ENCODE measurements around the gene MCL1.

The MCL1 gene

DNA sequence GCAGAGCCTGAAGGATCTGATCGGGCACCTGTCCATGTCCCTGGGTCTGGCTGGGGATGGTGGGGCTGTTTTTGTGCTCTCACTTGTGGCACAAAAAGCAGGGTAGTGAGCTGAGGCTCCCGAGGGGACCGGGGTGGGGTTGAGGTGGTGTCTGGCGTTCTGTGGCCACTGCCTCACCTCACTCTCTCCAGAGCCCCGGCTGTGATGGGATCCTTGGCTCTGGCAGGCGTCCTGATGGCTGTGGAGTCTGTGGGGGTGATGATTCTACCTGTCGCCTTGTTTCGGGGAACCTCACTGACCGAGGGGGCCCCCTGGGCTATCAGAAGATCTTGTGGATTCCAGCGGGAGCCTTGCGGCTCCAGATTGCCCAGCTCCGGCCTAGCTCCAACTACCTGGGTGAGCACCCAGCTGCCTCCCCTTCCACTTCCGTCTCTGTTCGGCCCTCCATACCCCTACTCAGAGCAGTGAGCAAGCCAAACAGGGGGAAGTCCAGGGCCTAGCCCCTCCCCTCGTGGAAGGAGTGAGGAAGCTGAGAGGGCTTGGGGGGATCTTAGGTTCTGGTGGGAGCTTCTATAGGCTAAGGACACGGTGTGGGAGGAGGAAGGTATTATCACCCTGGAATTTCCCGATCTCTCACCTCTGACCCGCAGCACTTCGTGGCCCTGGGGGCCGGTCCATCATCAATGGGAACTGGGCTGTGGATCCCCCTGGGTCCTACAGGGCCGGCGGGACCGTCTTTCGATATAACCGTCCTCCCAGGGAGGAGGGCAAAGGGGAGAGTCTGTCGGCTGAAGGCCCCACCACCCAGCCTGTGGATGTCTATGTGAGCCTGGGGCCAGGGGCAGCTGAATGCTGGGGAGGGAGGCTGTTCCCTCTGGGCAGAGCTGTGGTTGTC lies 23.2 kb downstream of the MCL1 start:
- H3K27ac ChIP-seq: no peak overlapping the region
- TF ChIP-seq ZFX (IDR thresholded peaks at IDR 0.05; ENCODE audit: borderline replicate concordance): no peak
- TF ChIP-seq, protein P1, sequence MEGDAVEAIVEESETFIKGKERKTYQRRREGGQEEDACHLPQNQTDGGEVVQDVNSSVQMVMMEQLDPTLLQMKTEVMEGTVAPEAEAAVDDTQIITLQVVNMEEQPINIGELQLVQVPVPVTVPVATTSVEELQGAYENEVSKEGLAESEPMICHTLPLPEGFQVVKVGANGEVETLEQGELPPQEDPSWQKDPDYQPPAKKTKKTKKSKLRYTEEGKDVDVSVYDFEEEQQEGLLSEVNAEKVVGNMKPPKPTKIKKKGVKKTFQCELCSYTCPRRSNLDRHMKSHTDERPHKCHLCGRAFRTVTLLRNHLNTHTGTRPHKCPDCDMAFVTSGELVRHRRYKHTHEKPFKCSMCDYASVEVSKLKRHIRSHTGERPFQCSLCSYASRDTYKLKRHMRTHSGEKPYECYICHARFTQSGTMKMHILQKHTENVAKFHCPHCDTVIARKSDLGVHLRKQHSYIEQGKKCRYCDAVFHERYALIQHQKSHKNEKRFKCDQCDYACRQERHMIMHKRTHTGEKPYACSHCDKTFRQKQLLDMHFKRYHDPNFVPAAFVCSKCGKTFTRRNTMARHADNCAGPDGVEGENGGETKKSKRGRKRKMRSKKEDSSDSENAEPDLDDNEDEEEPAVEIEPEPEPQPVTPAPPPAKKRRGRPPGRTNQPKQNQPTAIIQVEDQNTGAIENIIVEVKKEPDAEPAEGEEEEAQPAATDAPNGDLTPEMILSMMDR (IDR thresholded peaks at IDR 0.05): no peak

DNA sequence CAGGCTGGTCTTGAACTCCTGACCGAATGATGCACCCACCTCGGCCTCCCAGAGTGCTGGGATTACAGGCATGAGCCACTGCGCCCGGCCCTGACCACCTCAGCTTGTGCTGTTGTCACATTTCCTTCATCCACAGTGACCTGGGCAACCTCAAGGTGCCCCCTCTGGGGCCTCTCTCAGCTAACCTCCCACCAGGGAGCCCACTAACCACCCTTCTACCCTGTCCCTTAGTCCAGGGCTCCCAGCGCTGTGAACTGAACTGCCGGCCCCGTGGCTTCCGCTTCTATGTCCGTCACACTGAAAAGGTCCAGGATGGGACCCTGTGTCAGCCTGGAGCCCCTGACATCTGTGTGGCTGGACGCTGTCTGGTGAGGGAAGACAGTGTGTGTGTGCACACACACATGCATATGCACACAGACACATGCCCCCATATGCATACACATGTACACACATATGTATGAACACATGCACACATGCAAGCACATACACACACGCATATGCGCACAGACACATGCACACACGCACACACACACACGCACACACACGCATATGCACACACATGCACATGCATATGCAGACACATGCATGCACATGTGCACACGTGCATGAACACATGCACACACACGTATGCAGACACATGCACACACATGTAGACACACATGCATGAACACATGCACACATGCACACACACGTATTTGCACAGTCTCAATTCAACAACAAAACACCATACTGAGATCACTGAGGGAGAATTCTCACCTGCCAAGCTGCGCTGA lies 24.0 kb downstream of the MCL1 start:
- H3K27ac ChIP-seq: no peak overlapping the region
- TF ChIP-seq, protein P1 (IDR thresholded peaks at IDR 0.05): no peak
- no peak for TF ChIP-seq ZFX (IDR thresholded peaks at IDR 0.05; ENCODE audit: borderline replicate concordance)

DNA sequence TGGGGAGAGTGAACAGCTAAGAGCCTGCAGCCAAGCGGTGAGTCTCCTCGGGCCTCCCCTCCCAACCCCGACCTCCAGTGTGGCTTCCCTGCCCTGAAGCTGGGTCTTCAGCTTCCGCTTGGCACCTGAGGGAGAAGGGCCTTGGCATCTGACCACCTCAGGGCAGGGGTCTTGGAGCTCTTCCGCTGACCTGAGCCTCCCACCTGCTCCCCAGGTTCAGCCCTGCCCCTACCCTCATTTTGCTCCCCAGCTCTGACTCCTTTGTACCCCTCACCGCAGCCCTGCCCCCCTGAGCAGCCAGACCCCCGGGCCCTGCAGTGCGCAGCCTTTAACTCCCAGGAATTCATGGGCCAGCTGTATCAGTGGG lies 25.3 kb downstream of the MCL1 start:
- no peak overlapping the region for H3K27ac ChIP-seq
- TF ChIP-seq, protein P1 (IDR thresholded peaks at IDR 0.05): no peak
- no peak for TF ChIP-seq ZFX (IDR thresholded peaks at IDR 0.05; ENCODE audit: borderline replicate concordance)

DNA sequence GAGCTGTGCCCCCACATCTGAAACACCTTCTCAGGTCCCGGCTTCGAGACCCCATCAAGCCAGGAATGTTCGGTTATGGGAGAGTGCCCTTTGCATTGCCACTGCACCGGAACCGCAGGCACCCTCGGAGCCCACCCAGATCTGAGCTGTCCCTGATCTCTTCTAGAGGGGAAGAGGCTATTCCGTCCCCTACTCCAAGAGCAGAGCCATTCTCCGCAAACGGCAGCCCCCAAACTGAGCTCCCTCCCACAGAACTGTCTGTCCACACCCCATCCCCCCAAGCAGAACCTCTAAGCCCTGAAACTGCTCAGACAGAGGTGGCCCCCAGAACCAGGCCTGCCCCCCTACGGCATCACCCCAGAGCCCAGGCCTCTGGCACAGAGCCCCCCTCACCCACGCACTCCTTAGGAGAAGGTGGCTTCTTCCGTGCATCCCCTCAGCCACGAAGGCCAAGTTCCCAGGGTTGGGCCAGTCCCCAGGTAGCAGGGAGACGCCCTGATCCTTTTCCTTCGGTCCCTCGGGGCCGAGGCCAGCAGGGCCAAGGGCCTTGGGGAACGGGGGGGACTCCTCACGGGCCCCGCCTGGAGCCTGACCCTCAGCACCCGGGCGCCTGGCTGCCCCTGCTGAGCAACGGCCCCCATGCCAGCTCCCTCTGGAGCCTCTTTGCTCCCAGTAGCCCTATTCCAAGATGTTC lies 25.9 kb downstream of the MCL1 start:
- no peak overlapping the region for H3K27ac ChIP-seq
- TF ChIP-seq, protein P1 (IDR thresholded peaks at IDR 0.05): no peak
- no peak for TF ChIP-seq ZFX (IDR thresholded peaks at IDR 0.05; ENCODE audit: borderline replicate concordance)

DNA sequence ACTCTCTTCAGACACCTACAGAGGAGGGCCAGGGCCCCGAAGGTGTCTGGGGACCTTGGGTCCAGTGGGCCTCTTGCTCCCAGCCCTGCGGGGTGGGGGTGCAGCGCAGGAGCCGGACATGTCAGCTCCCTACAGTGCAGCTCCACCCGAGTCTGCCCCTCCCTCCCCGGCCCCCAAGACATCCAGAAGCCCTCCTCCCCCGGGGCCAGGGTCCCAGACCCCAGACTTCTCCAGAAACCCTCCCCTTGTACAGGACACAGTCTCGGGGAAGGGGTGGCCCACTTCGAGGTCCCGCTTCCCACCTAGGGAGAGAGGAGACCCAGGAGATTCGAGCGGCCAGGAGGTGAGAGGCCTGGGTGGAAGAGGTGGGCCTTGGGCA lies 26.5 kb downstream of the MCL1 start:
- TF ChIP-seq, protein P1 (IDR thresholded peaks at IDR 0.05): no peak
- TF ChIP-seq ZFX (IDR thresholded peaks at IDR 0.05; ENCODE audit: borderline replicate concordance): no peak
- no peak overlapping the region for H3K27ac ChIP-seq

DNA sequence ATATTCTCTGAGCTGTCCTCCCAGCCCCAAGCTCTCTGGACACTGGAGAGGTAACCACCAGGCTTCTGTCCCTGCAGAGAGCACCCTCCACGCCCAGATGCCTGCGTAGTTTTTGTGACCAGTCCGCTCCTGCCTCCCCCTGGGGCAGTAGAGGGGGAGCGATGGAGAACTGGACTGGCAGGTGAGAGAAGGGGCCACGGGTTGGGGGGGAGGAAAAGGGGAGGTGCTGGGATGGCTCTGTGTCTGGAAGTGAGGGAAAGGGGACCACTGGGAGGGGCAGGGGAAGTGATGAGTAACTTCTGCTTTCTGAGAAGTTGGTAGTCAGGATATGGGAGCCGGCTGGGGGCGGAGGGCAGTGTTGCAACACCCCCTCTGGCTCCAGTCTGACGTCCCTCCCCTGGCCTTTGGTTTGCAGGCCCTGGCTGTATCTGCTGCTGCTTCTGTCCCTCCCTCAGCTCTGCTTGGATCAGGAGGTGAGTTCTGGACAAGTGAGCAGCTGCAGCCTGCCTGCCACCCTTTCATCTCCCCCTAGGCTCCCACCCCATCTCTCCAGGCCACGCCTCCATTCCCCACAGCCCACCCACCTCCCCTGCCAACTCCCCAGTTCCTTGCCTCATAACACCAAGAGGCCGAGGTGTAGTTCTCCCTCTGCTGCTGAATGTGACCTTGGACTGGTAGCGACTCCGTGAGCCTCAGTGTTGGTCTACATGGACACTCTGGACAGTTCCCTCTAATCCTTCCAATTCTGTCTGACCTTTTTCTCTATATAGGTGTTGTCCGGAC lies 27.1 kb downstream of the MCL1 start:
- TF ChIP-seq, protein P1 (IDR thresholded peaks at IDR 0.05): no peak
- no peak for TF ChIP-seq ZFX (IDR thresholded peaks at IDR 0.05; ENCODE audit: borderline replicate concordance)
- H3K27ac ChIP-seq: no peak overlapping the region

Measured in 22Rv1 (cell line).